Measurements from ENCODE around the gene TP53AIP1. TPM values are rescaled to one million over a fixed set of nuclear protein-coding genes. Genes with fewer than 3 reads are reported as not detected.

Gene TP53AIP1
- total and polyA plus RNA-seq, 2 of the 8 experiments (the other 6 are each of a cell fraction or from before 2014, with no cell fraction given), result 0.03 TPM; not detected in 1

- POLR2A ChIA-PET (ENCODE audit: partially characterized antibody), result no interaction called here
- DNase-seq (ENCODE audit: low read depth in 1 of 2, low spot score in 2 of 2), result no peak
- no peak overlapping the region for H2BK20ac ChIP-seq (ENCODE audit: low read length)
- H2BK15ac ChIP-seq (ENCODE audit: low read length), result no peak overlapping the region
- no peak overlapping the region for H2BK12ac ChIP-seq (ENCODE audit: low read depth, low read length)
- whole genome bisulfite sequencing, 2 experiments (ENCODE audit: extremely low coverage in 1 of 2, insufficient coverage in 1 of 2, insufficient read length in 1 of 2, insufficient replicate concordance in 2 of 2, low coverage in 1 of 2, low lambda C conversion rate in 2 of 2, missing lambda C conversion rate in 1 of 2), result 96% methylated on average over 6 of the region's 6 CpGs; no CpG with 5 or more reads in 1 of the 2 experiments
- H4K20me1 ChIP-seq (replicated peaks in 1 of 2; ENCODE audit: control insufficient read depth in 1 of 2, insufficient read depth in 2 of 2, low read length in 2 of 2), result no peaks in the 10 kb centered on the region
- peaks cover 0 to 2% of the 10 kb centered on the region in 2 experiments; a peak in 1 of 4 replicates for H3K9me3 ChIP-seq (ENCODE audit: insufficient read depth in 2 of 2, low read depth in 1 of 2, low read length in 1 of 2)
- no peak overlapping the region for H3K4ac ChIP-seq (replicated peaks; ENCODE audit: insufficient read length, low read depth, low read length)
- H2BK5ac ChIP-seq (ENCODE audit: low read depth, low read length), result no peak overlapping the region
- no peak overlapping the region for H2AFZ ChIP-seq (ENCODE audit: low read length)
- FAIRE-seq, result no peak
- no peak overlapping the region for H3K4me2 ChIP-seq (ENCODE audit: insufficient read depth in 1 of 2, low read depth in 2 of 2, low read length in 2 of 2)
- no peak overlapping the region for H4K8ac ChIP-seq (ENCODE audit: extremely low read depth, insufficient read depth, low read length)
- H3K18ac ChIP-seq (ENCODE audit: extremely low read depth, low read length), result no peak overlapping the region
- no peak overlapping the region for H3K23ac ChIP-seq (ENCODE audit: insufficient read length)
- no peak overlapping the region for H3K27ac ChIP-seq (ENCODE audit: low read depth, low read length)
- H2BK120ac ChIP-seq (replicated peaks; ENCODE audit: low read depth, low read length), result no peak overlapping the region
- H2AK5ac ChIP-seq (ENCODE audit: low read depth, low read length), result no peak overlapping the region
- no peaks in the 10 kb centered on the region for H3K79me2 ChIP-seq (ENCODE audit: control insufficient read depth in 1 of 2, insufficient read depth in 2 of 2, low read length in 2 of 2)
- peaks cover 2 to 42% (median 38%) of the 10 kb centered on the region in 4 experiments for H3K27me3 ChIP-seq (replicated peaks in 1 of 4; ENCODE audit: control insufficient read depth in 3 of 4, extremely low read depth in 1 of 4, insufficient read depth in 3 of 4, low read length in 3 of 4)
- no peak overlapping the region for H3K56ac ChIP-seq (replicated peaks; ENCODE audit: insufficient read length, low read depth, low read length)
- no peak overlapping the region for H3K9ac ChIP-seq (replicated peaks in 1 of 4; ENCODE audit: extremely low read depth in 1 of 4, low read depth in 3 of 4, low read length in 3 of 4)
- no peak overlapping the region for H3K4me3 ChIP-seq (ENCODE audit: extremely low read depth in 1 of 4, insufficient read depth in 2 of 4, low read depth in 3 of 4, low read length in 4 of 4)
- H3K4me1 ChIP-seq (replicated peaks in 1 of 4; ENCODE audit: control insufficient read depth in 3 of 4, insufficient read depth in 4 of 4, low read length in 3 of 4), result peaks cover 0 to 25% (median 12%) of the 10 kb centered on the region in 4 experiments; a peak in 6 of 7 replicates
- H3K23me2 ChIP-seq (ENCODE audit: low read depth, low read length), result no peaks in the 10 kb centered on the region
- TF ChIP-seq NANOG (IDR thresholded peaks at IDR 0.05; ENCODE audit: insufficient read depth, low read depth, low read length, poor library complexity, severe bottlenecking), result no peak
- TF ChIP-seq GTF2F1 (IDR thresholded peaks at IDR 0.05; ENCODE audit: borderline replicate concordance, low read depth, low read length), result no peak
- TF ChIP-seq KDM4A (IDR thresholded peaks at IDR 0.05; ENCODE audit: low read depth, low read length, severe bottlenecking), result no peak
- TF ChIP-seq RAD21 (IDR thresholded peaks at IDR 0.05 in 1 of 2, conservative IDR thresholded peaks at IDR 0.05 in 1 of 2; ENCODE audit: low read depth in 2 of 2, low read length in 2 of 2), result no peak
- no peak for TF ChIP-seq CHD1 (IDR thresholded peaks at IDR 0.05; ENCODE audit: low read depth, low read length)
- TF ChIP-seq SIRT6 (IDR thresholded peaks at IDR 0.05; ENCODE audit: low read length), result no peak
- no peak overlapping the region for H3K14ac ChIP-seq (ENCODE audit: insufficient read length)
- H3K79me1 ChIP-seq (ENCODE audit: low read depth, low read length), result no peaks in the 10 kb centered on the region
- no peak overlapping the region for H4K91ac ChIP-seq (replicated peaks; ENCODE audit: insufficient read length, low read length)
- CTCF ChIA-PET (ENCODE audit: partially characterized antibody), result interaction anchor here (13.4 to 14.7 kb wide), 3 partner anchors 20 to 43 kb away, joined by 108 to 243 read pairs (median 215); partner anchors contain the start of gene KCNJ5
- H3K36me3 ChIP-seq (ENCODE audit: control insufficient read depth in 2 of 4, insufficient read depth in 4 of 4, low read length in 3 of 4), result no peaks in the 10 kb centered on the region
- no peak overlapping the region for H4K5ac ChIP-seq (ENCODE audit: insufficient read length, low read depth, low read length)
Measured at GRCh38 chr11:128931668-128932067, 11.0 kb downstream of the TP53AIP1 start.

All from H1 (cell line).